Measurements from ENCODE around the gene PHACTR1. TPM values are rescaled to one million over a fixed set of nuclear protein-coding genes. Genes with fewer than 3 reads are reported as not detected.

Gene PHACTR1
- total RNA-seq, 1 donor from 2014 or later: 22.8 TPM

- peak; percentile 22 for DNase-seq (ENCODE audit: extremely low read depth, low read depth, low spot score)
Observed at GRCh38 chr6:12973386-12973785, 256.8 kb downstream of the PHACTR1 start.

GRCh38 chr6:12974551-12974950, 258.0 kb downstream of the PHACTR1 start:
- no peak for DNase-seq (ENCODE audit: extremely low read depth, low read depth, low spot score)

GRCh38 chr6:12976366-12976765, 259.8 kb downstream of the PHACTR1 start:
- no peak for DNase-seq (ENCODE audit: extremely low read depth, low read depth, low spot score)

GRCh38 chr6:12977206-12977605, 260.6 kb downstream of the PHACTR1 start:
- no peak for DNase-seq (ENCODE audit: extremely low read depth, low read depth, low spot score)

GRCh38 chr6:12977806-12978205, 261.2 kb downstream of the PHACTR1 start:
- DNase-seq (ENCODE audit: extremely low read depth, low read depth, low spot score): no peak

- no peak for DNase-seq (ENCODE audit: extremely low read depth, low read depth, low spot score)
Observed at GRCh38 chr6:12980741-12981140, 264.2 kb downstream of the PHACTR1 start.

GRCh38 chr6:12984776-12985175, 268.2 kb downstream of the PHACTR1 start:
- no peak for DNase-seq (ENCODE audit: extremely low read depth, low read depth, low spot score)

GRCh38 chr6:12987783-12988182, 271.2 kb downstream of the PHACTR1 start:
- no peak for DNase-seq (ENCODE audit: extremely low read depth, low read depth, low spot score)

GRCh38 chr6:12990162-12990561, 273.6 kb downstream of the PHACTR1 start:
- DNase-seq (ENCODE audit: extremely low read depth, low read depth, low spot score): no peak

- DNase-seq (ENCODE audit: extremely low read depth, low read depth, low spot score): no peak
Observed at GRCh38 chr6:12991435-12991834, 274.9 kb downstream of the PHACTR1 start.

GRCh38 chr6:12992770-12993169, 276.2 kb downstream of the PHACTR1 start:
- DNase-seq (ENCODE audit: extremely low read depth, low read depth, low spot score): no peak

- no peak for DNase-seq (ENCODE audit: extremely low read depth, low read depth, low spot score)
Observed at GRCh38 chr6:12993283-12993898, 276.8 kb downstream of the PHACTR1 start.

GRCh38 chr6:12995419-12995818, 278.9 kb downstream of the PHACTR1 start:
- no peak for DNase-seq (ENCODE audit: extremely low read depth, low read depth, low spot score)

GRCh38 chr6:13000537-13000936, 284.0 kb downstream of the PHACTR1 start:
- DNase-seq (ENCODE audit: extremely low read depth, low read depth, low spot score): no peak

GRCh38 chr6:13001927-13002326, 285.4 kb downstream of the PHACTR1 start:
- DNase-seq (ENCODE audit: extremely low read depth, low read depth, low spot score): no peak

- DNase-seq (ENCODE audit: extremely low read depth, low read depth, low spot score): no peak
Observed at GRCh38 chr6:13004601-13005000, 288.0 kb downstream of the PHACTR1 start.

- DNase-seq (ENCODE audit: extremely low read depth, low read depth, low spot score): no peak
Observed at GRCh38 chr6:13005994-13006393, 289.4 kb downstream of the PHACTR1 start.

- no peak for DNase-seq (ENCODE audit: extremely low read depth, low read depth, low spot score)
Observed at GRCh38 chr6:13006578-13007300, 290.2 kb downstream of the PHACTR1 start.

GRCh38 chr6:13007744-13008143, 291.2 kb downstream of the PHACTR1 start:
- no peak for DNase-seq (ENCODE audit: extremely low read depth, low read depth, low spot score)

- no peak for DNase-seq (ENCODE audit: extremely low read depth, low read depth, low spot score)
Observed at GRCh38 chr6:13009031-13009430, 292.5 kb downstream of the PHACTR1 start.

- DNase-seq (ENCODE audit: extremely low read depth, low read depth, low spot score): no peak
Observed at GRCh38 chr6:13009461-13009860, 292.9 kb downstream of the PHACTR1 start.

- no peak for DNase-seq (ENCODE audit: extremely low read depth, low read depth, low spot score)
Observed at GRCh38 chr6:13011612-13012146, 295.1 kb downstream of the PHACTR1 start.
